Fibroblast of the aortic adventitia (primary cell): ENCODE data around the gene CLASP1. TPM values are rescaled to one million over a fixed set of nuclear protein-coding genes. Genes with fewer than 3 reads are reported as not detected.
"Not testable (repeated sequence)": the region's sequence is repeated elsewhere in the genome, so short reads cannot be mapped to it uniquely, and the experiment has no call there.

Experiments used
- DNase-seq: peaks from one replicate; pipeline ENCODE4 v3.0.0-alpha.2; 2010; ENCODE audit warnings: low read depth
- H3K4me3 ChIP-seq: 2 replicates; pipeline ENCODE4 v1.5.1; 2011; ENCODE audit warnings: low read depth, mild to moderate bottlenecking, control low read depth, low read length, moderate library complexity
- total RNA-seq: library from RNA; depleted of rRNA; stranded (reverse); fragments of >200 nt; gene quantifications from 2 replicates; pipeline ENCODE4 v1.2.3, GENCODE V29; 2012; ENCODE audit warnings: low replicate concordance
- TF ChIP-seq, protein P1 (sequence below): IDR thresholded peaks from 2 replicates; pipeline ENCODE4 v1.5.1; 2011; ENCODE audit warnings: mild to moderate bottlenecking, low read length, control low read depth, inconsistent platforms; ENCODE audit not compliant: insufficient read depth

The CLASP1 gene
- total RNA-seq, 1 donor, result 45.6 TPM

DNA sequence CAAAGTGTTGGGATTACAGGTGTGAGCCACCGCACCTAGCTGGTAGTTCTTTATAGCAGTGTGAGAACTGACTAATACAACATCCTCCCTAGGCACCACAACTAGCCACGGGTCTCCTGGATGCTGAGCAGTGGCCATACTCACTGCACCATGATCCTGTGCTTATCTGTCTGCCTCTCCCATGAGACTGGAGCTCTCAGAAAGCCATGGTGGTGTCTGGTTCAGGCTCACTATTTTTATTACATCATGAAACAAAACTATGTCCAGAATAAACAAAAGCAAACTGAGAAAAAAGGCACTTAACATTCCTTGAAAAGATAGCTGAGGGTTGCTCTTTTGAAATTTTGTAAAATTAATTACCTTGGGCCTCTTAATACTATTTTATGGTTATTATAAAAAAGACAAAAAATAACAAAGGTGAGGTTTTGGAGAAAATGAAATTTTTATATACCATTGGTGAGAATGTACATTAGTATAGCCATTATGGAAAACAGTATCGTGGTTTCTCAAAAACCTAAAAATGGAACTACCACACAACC is 273.6 kb downstream of the CLASP1 start:
- peak; percentile 46 for DNase-seq
- TF ChIP-seq, protein P1, sequence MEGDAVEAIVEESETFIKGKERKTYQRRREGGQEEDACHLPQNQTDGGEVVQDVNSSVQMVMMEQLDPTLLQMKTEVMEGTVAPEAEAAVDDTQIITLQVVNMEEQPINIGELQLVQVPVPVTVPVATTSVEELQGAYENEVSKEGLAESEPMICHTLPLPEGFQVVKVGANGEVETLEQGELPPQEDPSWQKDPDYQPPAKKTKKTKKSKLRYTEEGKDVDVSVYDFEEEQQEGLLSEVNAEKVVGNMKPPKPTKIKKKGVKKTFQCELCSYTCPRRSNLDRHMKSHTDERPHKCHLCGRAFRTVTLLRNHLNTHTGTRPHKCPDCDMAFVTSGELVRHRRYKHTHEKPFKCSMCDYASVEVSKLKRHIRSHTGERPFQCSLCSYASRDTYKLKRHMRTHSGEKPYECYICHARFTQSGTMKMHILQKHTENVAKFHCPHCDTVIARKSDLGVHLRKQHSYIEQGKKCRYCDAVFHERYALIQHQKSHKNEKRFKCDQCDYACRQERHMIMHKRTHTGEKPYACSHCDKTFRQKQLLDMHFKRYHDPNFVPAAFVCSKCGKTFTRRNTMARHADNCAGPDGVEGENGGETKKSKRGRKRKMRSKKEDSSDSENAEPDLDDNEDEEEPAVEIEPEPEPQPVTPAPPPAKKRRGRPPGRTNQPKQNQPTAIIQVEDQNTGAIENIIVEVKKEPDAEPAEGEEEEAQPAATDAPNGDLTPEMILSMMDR, result no peak
- no peak overlapping the region for H3K4me3 ChIP-seq

DNA sequence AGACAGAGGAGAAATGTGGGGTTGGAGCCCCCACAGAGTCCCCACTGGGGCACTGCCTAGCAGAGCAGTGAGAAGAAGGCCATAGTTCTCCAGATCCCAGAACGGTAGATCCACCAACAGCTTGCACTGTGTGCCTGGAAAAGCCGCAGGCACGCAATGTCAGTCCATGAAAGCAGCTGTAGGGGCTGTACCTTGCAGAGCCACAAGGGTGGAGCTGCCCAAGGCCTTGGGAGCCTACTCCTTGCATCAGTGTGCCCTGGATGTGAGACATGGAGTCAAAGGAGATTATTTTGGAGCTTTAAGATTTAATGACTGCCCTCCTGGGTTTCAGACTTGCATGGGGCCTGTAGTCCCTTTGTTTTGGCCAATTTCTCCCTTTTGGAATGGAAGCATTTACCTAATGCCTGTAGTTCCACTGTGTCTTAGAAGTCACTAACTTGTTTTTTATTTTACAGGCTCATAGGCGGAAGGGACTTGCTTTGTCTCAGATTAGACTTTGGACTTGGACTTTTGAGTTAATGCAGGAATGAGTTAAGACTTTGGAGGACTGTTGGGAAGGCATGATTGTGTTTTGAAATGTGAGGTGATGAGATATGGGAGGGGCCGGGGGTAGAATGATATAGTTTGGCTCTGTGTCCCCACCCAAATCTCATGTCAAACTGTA is 274.7 kb downstream of the CLASP1 start:
- H3K4me3 ChIP-seq, DNase-seq: not testable (repeated sequence)

DNA sequence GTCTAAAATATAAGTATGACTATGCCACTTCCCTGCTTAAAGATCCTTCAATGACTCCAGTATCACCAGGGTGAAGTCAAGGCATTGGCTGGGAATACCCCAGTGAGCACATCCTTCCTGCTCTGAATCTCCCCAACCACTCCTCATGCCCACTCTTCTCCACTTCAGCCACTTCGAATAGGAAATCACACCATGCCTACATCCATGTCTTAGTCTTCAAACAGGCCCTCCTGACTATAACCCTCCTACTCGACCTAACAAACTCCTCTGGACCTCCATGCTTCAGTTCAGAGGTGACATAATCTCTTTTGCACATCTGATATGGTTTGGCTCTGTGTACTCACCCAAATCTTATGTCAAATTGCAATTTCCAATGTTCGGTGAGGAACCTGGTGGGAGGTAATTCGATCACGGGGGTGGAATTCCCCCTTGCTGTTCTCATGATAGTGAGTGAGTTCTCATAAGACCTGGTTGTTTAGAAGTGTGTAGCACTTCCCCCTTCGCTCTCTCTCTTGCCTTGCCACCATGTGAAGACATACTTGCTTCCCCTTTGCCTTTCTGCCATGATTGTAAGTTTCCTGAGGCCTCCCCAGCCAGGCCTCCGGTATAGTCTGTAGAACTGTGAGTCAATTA is 276.4 kb downstream of the CLASP1 start:
- DNase-seq, result no peak
- TF ChIP-seq, protein P1, result no peak
- no peak overlapping the region for H3K4me3 ChIP-seq

DNA sequence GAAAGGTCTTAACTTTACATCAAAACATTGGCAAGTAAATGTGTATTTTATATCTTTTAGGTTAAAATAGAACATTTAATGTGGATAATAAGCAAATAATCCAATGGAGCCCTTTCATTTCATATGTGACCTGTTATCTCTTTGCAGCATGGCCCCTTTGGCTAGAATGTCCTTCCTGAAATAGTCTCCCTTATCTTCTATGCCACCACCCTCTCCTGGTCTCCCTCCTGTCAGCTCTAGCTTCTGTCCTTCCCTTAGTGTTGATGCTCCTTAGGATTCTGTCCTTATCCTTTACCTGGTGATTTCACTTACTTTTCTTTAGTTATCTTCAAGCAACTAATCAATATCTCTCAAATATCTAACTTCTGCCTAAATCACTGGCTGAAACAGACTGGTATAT is 277.2 kb downstream of the CLASP1 start:
- H3K4me3 ChIP-seq, result no peak overlapping the region
- DNase-seq, result no peak
- TF ChIP-seq, protein P1, result no peak

DNA sequence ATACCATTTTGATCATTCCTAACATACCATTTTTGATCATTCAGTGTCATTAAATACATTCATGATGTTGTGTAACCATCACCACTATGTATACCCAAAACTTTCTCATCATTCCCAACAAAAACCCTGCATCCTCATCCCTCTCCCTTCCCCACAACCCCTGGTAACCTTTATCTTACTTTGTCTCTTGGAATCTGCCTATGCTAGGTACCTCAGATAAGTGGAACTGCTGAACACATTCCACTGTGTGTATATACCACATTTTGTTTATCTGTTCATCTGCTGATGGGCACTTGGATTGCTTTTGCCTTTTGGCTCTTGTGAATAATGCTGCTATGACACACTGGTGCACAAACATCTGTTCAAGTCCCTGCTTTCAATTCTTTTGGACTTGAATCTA is 280.4 kb downstream of the CLASP1 start:
- DNase-seq, result peak; percentile 26
- TF ChIP-seq, protein P1, result no peak
- H3K4me3 ChIP-seq, result no peak overlapping the region

DNA sequence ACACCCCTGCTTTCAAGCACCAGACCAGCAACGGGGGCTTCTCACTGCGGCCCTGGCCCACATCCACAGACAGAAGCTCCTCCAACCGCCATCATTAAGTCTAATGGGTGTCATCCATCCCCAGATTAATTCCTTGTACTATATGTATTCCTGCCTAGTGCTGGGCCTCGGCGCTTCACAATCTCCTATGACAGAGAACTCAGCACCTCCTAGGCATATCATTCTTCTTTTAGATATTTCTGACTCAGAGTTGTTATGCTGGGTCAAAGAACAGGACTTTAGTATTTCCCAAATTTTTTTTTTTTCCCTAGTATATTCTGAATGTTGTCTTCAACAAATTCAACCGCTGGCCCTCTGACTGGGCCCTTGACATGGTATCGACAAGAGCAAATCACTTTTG is 281.1 kb downstream of the CLASP1 start:
- DNase-seq, result no peak
- TF ChIP-seq, protein P1, result no peak
- H3K4me3 ChIP-seq, result no peak overlapping the region

DNA sequence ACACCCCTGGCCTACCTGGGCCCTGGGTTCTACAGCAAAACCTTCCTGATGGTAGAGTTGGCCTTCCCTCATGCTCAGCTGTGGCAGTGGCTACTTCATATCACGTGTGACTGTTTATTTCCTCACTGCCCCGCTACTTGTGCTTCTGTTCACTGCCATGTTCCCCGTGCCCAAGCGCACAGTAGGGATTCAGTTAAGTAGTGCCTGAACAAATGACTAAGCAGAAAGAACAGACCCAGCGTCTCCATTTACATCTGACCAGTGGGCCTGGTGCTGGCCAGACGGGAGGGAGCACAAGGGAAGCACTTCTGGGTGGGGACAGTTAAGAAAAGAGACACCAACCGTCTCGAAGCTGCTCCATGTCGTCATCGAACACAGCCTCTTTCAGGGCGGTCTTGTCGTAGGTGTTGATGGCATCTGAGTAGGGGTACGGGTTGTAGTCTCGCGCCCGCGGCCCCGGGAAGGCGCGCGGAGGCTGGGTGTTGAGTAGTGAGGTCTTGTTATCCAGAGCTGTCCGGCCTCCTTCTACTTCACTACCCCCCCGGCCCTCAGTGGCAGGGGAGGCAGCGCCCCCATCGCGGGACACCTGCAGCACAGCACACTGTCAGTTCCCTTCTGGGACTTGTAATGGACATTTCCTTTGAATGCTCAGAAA is 281.9 kb downstream of the CLASP1 start:
- TF ChIP-seq, protein P1, result no peak
- no peak for DNase-seq
- no peak overlapping the region for H3K4me3 ChIP-seq
